ENCODE data around the gene CCNI2.
A peak's percentile ranks its signal among the peaks of the same experiment; 100 is the strongest.

CCNI2 gene

GRCh38 chr5:132765311-132766019 is 18.2 kb downstream of the CCNI2 start:
- DNase-seq (ENCODE audit: low spot score), result no peak

GRCh38 chr5:132766020-132766805 is 19.0 kb downstream of the CCNI2 start:
- no peak for DNase-seq (ENCODE audit: low spot score)

- no peak for DNase-seq (ENCODE audit: low spot score)
Observed at GRCh38 chr5:132766806-132767055, 19.5 kb downstream of the CCNI2 start.

- DNase-seq (ENCODE audit: low spot score), result no peak
Observed at GRCh38 chr5:132767150-132767549, 19.9 kb downstream of the CCNI2 start.

GRCh38 chr5:132768485-132768868 is 21.3 kb downstream of the CCNI2 start:
- DNase-seq (ENCODE audit: low spot score), result no peak

GRCh38 chr5:132770476-132771159 is 23.4 kb downstream of the CCNI2 start:
- no peak for DNase-seq (ENCODE audit: low spot score)

- no peak for DNase-seq (ENCODE audit: low spot score)
Observed at GRCh38 chr5:132771503-132771998, 24.3 kb downstream of the CCNI2 start.

- DNase-seq (ENCODE audit: low spot score), result no peak
Observed at GRCh38 chr5:132772291-132773070, 25.3 kb downstream of the CCNI2 start.

GRCh38 chr5:132773114-132773513 is 25.9 kb downstream of the CCNI2 start:
- DNase-seq (ENCODE audit: low spot score), result no peak

- no peak for DNase-seq (ENCODE audit: low spot score)
Observed at GRCh38 chr5:132773601-132774355, 26.6 kb downstream of the CCNI2 start.

GRCh38 chr5:132774406-132774805 is 27.2 kb downstream of the CCNI2 start:
- DNase-seq (ENCODE audit: low spot score), result no peak

- DNase-seq (ENCODE audit: low spot score), result no peak
Observed at GRCh38 chr5:132774896-132775295, 27.7 kb downstream of the CCNI2 start.

- DNase-seq (ENCODE audit: low spot score), result no peak
Observed at GRCh38 chr5:132775476-132775961, 28.3 kb downstream of the CCNI2 start.

- peak; percentile 65 for DNase-seq (ENCODE audit: low spot score)
Observed at GRCh38 chr5:132776131-132776937, 29.1 kb downstream of the CCNI2 start.

GRCh38 chr5:132776938-132777208 is 29.6 kb downstream of the CCNI2 start:
- DNase-seq (ENCODE audit: low spot score), result no peak

GRCh38 chr5:132777209-132778069 is 30.2 kb downstream of the CCNI2 start, which contains the start of gene SEPTIN8:
TSS of gene SEPTIN8 (minus strand) at chr5:132777239. CDS start at chr5:132777137, 102 bp downstream.
- DNase-seq (ENCODE audit: low spot score), result peak; percentile 57

GRCh38 chr5:132778129-132778528 is 30.9 kb downstream of the CCNI2 start:
- DNase-seq (ENCODE audit: low spot score), result no peak

- no peak for DNase-seq (ENCODE audit: low spot score)
Observed at GRCh38 chr5:132778856-132779255, 31.6 kb downstream of the CCNI2 start.

GRCh38 chr5:132779961-132780360 is 32.7 kb downstream of the CCNI2 start:
- no peak for DNase-seq (ENCODE audit: low spot score)

- no peak for DNase-seq (ENCODE audit: low spot score)
Observed at GRCh38 chr5:132780577-132780976, 33.4 kb downstream of the CCNI2 start.
